K562 (cell line): ENCODE results near the gene ACOX1. TPM values are rescaled to one million over a fixed set of nuclear protein-coding genes. Genes with fewer than 3 reads are reported as not detected.

Experiments
- BCL6 ChIP-seq: fragments of 250-450 bp; sonication (Bioruptor Pico); IDR thresholded peaks from 2 replicates; pipeline ENCODE4 v1.4.0; 2020
- DLX4 ChIP-seq: fragments of 250-450 bp; sonication (Bioruptor Pico); IDR thresholded peaks from 2 replicates; pipeline ENCODE4 v1.6.1; 2021; ENCODE audit warnings: mild to moderate bottlenecking
- EHMT2 ChIP-seq: fragments of 450-650 bp; IDR thresholded peaks from 2 replicates; pipeline ENCODE4 v1.6.1; 2018; ENCODE audit warnings: antibody characterized with exemption
- FIP1L1 ChIP-seq: fragments of 200-400 bp; formaldehyde crosslinking; IDR thresholded peaks from 2 replicates; pipeline ENCODE4 v1.6.1; 2018; ENCODE audit warnings: mild to moderate bottlenecking, low read depth, low read length; ENCODE audit not compliant: poor library complexity, severe bottlenecking
- GABPA ChIP-seq: fragments of 200-800 bp; sonication (Bioruptor generic); conservative IDR thresholded peaks from 2 replicates; pipeline ENCODE4 v1.6.1; 2016; ENCODE audit warnings: low read depth, missing genetic modification characterization, missing compliant biosample characterization
- HINFP ChIP-seq: fragments of 450-650 bp; conservative IDR thresholded peaks from 2 replicates; pipeline ENCODE4 v1.6.1; 2016; ENCODE audit warnings: missing genetic modification characterization, low read depth, mild to moderate bottlenecking, control low read depth, missing compliant biosample characterization
- HLTF ChIP-seq: fragments of 450-650 bp; IDR thresholded peaks from 2 replicates; pipeline ENCODE4 v1.6.1; 2016
- LARP7 ChIP-seq: fragments of 450-650 bp; IDR thresholded peaks from 2 replicates; pipeline ENCODE4 v1.6.1; 2016
- MTA2 ChIP-seq: fragments of 450-650 bp; IDR thresholded peaks from 2 replicates; pipeline ENCODE4 v1.6.1; 2016; ENCODE audit warnings: low read depth
- RB1 ChIP-seq: fragments of 450-650 bp; IDR thresholded peaks from 2 replicates; pipeline ENCODE4 v1.6.1; 2017; ENCODE audit warnings: low read depth, mild to moderate bottlenecking
- YBX1 ChIP-seq: fragments of 450-650 bp; IDR thresholded peaks from 2 replicates; pipeline ENCODE4 v1.7.1; 2016; ENCODE audit warnings: mild to moderate bottlenecking
- ZFX ChIP-seq: sonication (generic); formaldehyde crosslinking; IDR thresholded peaks from 2 replicates; pipeline ENCODE4 v1.8.0; 2022; ENCODE audit warnings: mild to moderate bottlenecking, missing genetic modification reagents, moderate library complexity
- ZNF197 ChIP-seq: fragments of 200-800 bp; sonication (Bioruptor generic); IDR thresholded peaks from 2 replicates; pipeline ENCODE4 v1.6.1; 2016; ENCODE audit warnings: low read depth, missing genetic modification characterization, missing compliant biosample characterization
- polyA plus RNA-seq, 8 experiments: library from polyadenylated mRNA; depleted of rRNA in 4 of 8; stranded (reverse) in 5 of 8; unstranded in 3 of 8; fragments of >200 nt; fragmentation: Nextera tagmentation in 2 of 8; fragmentation: Illumina TruSeq in 1 of 8; extraction: Ambion mirVana in 2 of 8; extraction: Trizol in 1 of 8; gene quantifications; 2 replicates each; pipeline versions ENCODE4 v1.2.1 to v1.2.3, GENCODE V29; 2011 to 2014; ENCODE audit warnings: inconsistent platforms in 1 of 8, missing spikeins in 1 of 8
- total RNA-seq, 7 experiments: library from RNA; depleted of rRNA in 6 of 7; stranded (reverse); fragments of >200 nt in 6 of 7; fragmentation: Illumina TruSeq in 2 of 7; extraction: Trizol in 2 of 7; gene quantifications; 2 replicates each; pipeline versions ENCODE4 v1.2.1 to v1.2.3, GENCODE V29; 2011 to 2021; ENCODE audit warnings: low replicate concordance in 1 of 7
- TF ChIP-seq, protein P1 (sequence below), 2 experiments: IDR thresholded peaks; 2 replicates each; pipeline ENCODE4 v1.6.1; 2011; ENCODE audit warnings: borderline replicate concordance in 1 of 2, control low read depth in 1 of 2, low read depth in 1 of 2, low read length in 1 of 2, mild to moderate bottlenecking in 1 of 2, mixed read lengths in 1 of 2, moderate library complexity in 1 of 2; ENCODE audit not compliant: insufficient read depth in 1 of 2, insufficient read length in 1 of 2, poor library complexity in 1 of 2, severe bottlenecking in 1 of 2; ENCODE audit errors: extremely low read depth in 1 of 2
- TF ChIP-seq, protein P2 (sequence below): fragments of 200-800 bp; sonication (Bioruptor generic); IDR thresholded peaks from 2 replicates; pipeline ENCODE4 v1.6.1; 2017; ENCODE audit warnings: missing genetic modification characterization, missing compliant biosample characterization
- TF ChIP-seq, protein P3 (sequence below): sonication (generic); formaldehyde crosslinking; IDR thresholded peaks from 2 replicates; pipeline ENCODE4 v1.8.0; 2022; ENCODE audit warnings: missing genetic modification reagents, mild to moderate bottlenecking, moderate library complexity, borderline replicate concordance

ACOX1 gene
- total and polyA plus RNA-seq, 9 of the 15 experiments (the other 6 are each of a cell fraction or from before 2014, with no cell fraction given) = 7.8 to 24.1 (median 14.5) TPM

GRCh38 chr17:75904749-75905521, 74.0 kb downstream of the ACOX1 start, which contains the start of gene MRPL38 (continued):
- no peak for TF ChIP-seq DLX4
- no peak for TF ChIP-seq EHMT2
- TF ChIP-seq, protein P1, sequence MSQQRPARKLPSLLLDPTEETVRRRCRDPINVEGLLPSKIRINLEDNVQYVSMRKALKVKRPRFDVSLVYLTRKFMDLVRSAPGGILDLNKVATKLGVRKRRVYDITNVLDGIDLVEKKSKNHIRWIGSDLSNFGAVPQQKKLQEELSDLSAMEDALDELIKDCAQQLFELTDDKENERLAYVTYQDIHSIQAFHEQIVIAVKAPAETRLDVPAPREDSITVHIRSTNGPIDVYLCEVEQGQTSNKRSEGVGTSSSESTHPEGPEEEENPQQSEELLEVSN (IDR thresholded peaks at IDR 0.05; ENCODE audit: borderline replicate concordance in 1 of 2, extremely low read depth in 1 of 2, insufficient read depth in 1 of 2, insufficient read length in 1 of 2, low read depth in 1 of 2, low read length in 1 of 2, poor library complexity in 1 of 2, severe bottlenecking in 1 of 2) = peak in 1 of 2 experiments; percentile 85
- peak; percentile 67; the same call in 1 of the 2 replicates for TF ChIP-seq HLTF
- TF ChIP-seq RB1 = peak; percentile 95
- TF ChIP-seq YBX1 = no peak
- no peak for TF ChIP-seq MTA2
- peak; percentile 97 for TF ChIP-seq ZFX
- TF ChIP-seq, protein P2, sequence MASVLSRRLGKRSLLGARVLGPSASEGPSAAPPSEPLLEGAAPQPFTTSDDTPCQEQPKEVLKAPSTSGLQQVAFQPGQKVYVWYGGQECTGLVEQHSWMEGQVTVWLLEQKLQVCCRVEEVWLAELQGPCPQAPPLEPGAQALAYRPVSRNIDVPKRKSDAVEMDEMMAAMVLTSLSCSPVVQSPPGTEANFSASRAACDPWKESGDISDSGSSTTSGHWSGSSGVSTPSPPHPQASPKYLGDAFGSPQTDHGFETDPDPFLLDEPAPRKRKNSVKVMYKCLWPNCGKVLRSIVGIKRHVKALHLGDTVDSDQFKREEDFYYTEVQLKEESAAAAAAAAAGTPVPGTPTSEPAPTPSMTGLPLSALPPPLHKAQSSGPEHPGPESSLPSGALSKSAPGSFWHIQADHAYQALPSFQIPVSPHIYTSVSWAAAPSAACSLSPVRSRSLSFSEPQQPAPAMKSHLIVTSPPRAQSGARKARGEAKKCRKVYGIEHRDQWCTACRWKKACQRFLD (CRISPR knock-in tag) = no peak
- TF ChIP-seq FIP1L1 = no peak
- TF ChIP-seq, protein P3, sequence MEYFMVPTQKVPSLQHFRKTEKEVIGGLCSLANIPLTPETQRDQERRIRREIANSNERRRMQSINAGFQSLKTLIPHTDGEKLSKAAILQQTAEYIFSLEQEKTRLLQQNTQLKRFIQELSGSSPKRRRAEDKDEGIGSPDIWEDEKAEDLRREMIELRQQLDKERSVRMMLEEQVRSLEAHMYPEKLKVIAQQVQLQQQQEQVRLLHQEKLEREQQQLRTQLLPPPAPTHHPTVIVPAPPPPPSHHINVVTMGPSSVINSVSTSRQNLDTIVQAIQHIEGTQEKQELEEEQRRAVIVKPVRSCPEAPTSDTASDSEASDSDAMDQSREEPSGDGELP (CRISPR knock-in tag) = peak; percentile 97
- TF ChIP-seq GABPA (tag) = peak; percentile 84
- TF ChIP-seq BCL6 (CRISPR knock-in tag) = no peak
- TF ChIP-seq LARP7 = no peak
- TF ChIP-seq HINFP (tag) = no peak
- TF ChIP-seq ZNF197 (CRISPR knock-in tag) = 0 out of 2 replicates have a peak, but pooled peaks have one; percentile 26
